Measurements from ENCODE around the gene FXYD6.

FXYD6 gene

GRCh38 chr11:117879516-117880480 lies 3.3 kb upstream of the FXYD6 start:
- no peak for DNase-seq (ENCODE audit: low read depth)
- TF ChIP-seq CTCF (IDR thresholded peaks at IDR 0.05; ENCODE audit: low read length, missing control alignments): no peak

GRCh38 chr11:117878939-117879475 lies 2.5 kb upstream of the FXYD6 start:
- no peak overlapping the region for H3K4me3 ChIP-seq (replicated peaks; ENCODE audit: low read depth, low read length)
- no peak for TF ChIP-seq CTCF (IDR thresholded peaks at IDR 0.05; ENCODE audit: low read length, missing control alignments)
- no peak for DNase-seq (ENCODE audit: low read depth)

More at GRCh38 chr11:117879516-117880480, 3.3 kb upstream of the FXYD6 start:
- no peak overlapping the region for H3K4me3 ChIP-seq (replicated peaks; ENCODE audit: low read depth, low read length)

GRCh38 chr11:117878314-117878938 lies 2.0 kb upstream of the FXYD6 start:
- DNase-seq (ENCODE audit: low read depth): no peak

GRCh38 chr11:117877120-117877784 lies 794 bp upstream of the FXYD6 start:
- TF ChIP-seq CTCF (IDR thresholded peaks at IDR 0.05; ENCODE audit: low read length, missing control alignments): no peak
- no peak overlapping the region for H3K4me3 ChIP-seq (replicated peaks; ENCODE audit: low read depth, low read length)
- DNase-seq (ENCODE audit: low read depth): no peak

More at GRCh38 chr11:117878314-117878938, 2.0 kb upstream of the FXYD6 start:
- TF ChIP-seq CTCF (IDR thresholded peaks at IDR 0.05; ENCODE audit: low read length, missing control alignments): no peak
- no peak overlapping the region for H3K4me3 ChIP-seq (replicated peaks; ENCODE audit: low read depth, low read length)

- no peak for DNase-seq (ENCODE audit: low read depth)
- H3K4me3 ChIP-seq (replicated peaks; ENCODE audit: low read depth, low read length): no peak overlapping the region
- no peak for TF ChIP-seq CTCF (IDR thresholded peaks at IDR 0.05; ENCODE audit: low read length, missing control alignments)
These were observed 458 bp downstream of the FXYD6 start for GRCh38 chr11:117876059-117876340.

- no peak for TF ChIP-seq CTCF (IDR thresholded peaks at IDR 0.05; ENCODE audit: low read length, missing control alignments)
- no peak overlapping the region for H3K4me3 ChIP-seq (replicated peaks; ENCODE audit: low read depth, low read length)
- DNase-seq (ENCODE audit: low read depth): no peak
These were observed 938 bp downstream of the FXYD6 start for GRCh38 chr11:117875382-117876058.
